Esophagus muscularis mucosa (tissue), 4 donors: Measurements from ENCODE around the gene ADORA1.

Experiments used
- EP300 ChIP-seq: sonication (generic); formaldehyde crosslinking; IDR thresholded peaks from one replicate; pipeline ENCODE4 v1.6.1; 2017; ENCODE audit warnings: antibody characterized with exemption
- POLR2A ChIP-seq: fragments of 450-650 bp; IDR thresholded peaks from one replicate; pipeline ENCODE4 v1.6.1; 2017; ENCODE audit warnings: antibody characterized with exemption, moderate library complexity, mild to moderate bottlenecking, low read depth
- POLR2AphosphoS5 ChIP-seq, 2 donors: sonication (generic); formaldehyde crosslinking; IDR thresholded peaks; one replicate each; pipeline ENCODE4 v1.6.1; 2017; ENCODE audit warnings: antibody characterized with exemption in 2 of 2
- TF ChIP-seq, protein P1 (sequence below), 3 experiments: fragments of 200-600 bp in 2 of 3; fragments of 450-650 bp in 1 of 3; sonication (generic) in 2 of 3; IDR thresholded peaks; one replicate each; pipeline ENCODE4 v1.5.1; 2017 to 2019; ENCODE audit warnings: antibody characterized with exemption in 3 of 3, mild to moderate bottlenecking in 2 of 3, moderate library complexity in 1 of 3

DNA sequence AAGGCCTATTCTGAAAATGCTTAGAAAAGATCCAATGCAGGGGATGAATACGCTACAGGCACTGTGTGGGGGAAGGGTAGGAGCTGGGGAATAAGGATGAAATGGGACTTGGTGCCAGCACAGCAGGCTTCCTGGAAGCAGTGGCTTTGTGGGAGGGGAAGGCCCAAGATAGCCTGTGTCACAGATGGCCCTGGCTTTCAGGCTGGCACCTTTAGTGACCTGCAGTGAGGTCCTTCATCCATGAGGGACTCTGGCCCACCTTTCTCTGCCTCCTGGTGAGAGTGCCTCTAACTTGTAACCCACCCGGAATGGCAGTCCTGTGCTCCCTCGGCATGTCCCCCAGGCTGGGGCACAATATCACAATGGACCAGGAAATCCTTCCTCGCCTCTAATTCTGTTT is 58.1 kb downstream of the ADORA1 start:
- TF ChIP-seq, protein P1, sequence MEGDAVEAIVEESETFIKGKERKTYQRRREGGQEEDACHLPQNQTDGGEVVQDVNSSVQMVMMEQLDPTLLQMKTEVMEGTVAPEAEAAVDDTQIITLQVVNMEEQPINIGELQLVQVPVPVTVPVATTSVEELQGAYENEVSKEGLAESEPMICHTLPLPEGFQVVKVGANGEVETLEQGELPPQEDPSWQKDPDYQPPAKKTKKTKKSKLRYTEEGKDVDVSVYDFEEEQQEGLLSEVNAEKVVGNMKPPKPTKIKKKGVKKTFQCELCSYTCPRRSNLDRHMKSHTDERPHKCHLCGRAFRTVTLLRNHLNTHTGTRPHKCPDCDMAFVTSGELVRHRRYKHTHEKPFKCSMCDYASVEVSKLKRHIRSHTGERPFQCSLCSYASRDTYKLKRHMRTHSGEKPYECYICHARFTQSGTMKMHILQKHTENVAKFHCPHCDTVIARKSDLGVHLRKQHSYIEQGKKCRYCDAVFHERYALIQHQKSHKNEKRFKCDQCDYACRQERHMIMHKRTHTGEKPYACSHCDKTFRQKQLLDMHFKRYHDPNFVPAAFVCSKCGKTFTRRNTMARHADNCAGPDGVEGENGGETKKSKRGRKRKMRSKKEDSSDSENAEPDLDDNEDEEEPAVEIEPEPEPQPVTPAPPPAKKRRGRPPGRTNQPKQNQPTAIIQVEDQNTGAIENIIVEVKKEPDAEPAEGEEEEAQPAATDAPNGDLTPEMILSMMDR (IDR thresholded peaks at IDR 0.05), result no peak
- TF ChIP-seq POLR2A (no peak), EP300 (no peak), POLR2AphosphoS5 (IDR thresholded peaks at IDR 0.05) (no peak)
